Hepatocyte (in vitro differentiated cells): Measurements from ENCODE around the gene WNT3A. TPM values are rescaled to one million over a fixed set of nuclear protein-coding genes. Genes with fewer than 3 reads are reported as not detected.

Source experiments
- DNase-seq: peaks from one replicate; pipeline ENCODE4 v3.0.0-alpha.2; 2016; ENCODE audit warnings: low spot score
- H2AFZ ChIP-seq: fragments of 200-600 bp; sonication (generic); 2 replicates; pipeline ENCODE4 v1.6.0; 2016; ENCODE audit warnings: antibody characterized with exemption, mild to moderate bottlenecking
- H3K27ac ChIP-seq: fragments of 200-600 bp; sonication (generic); 2 replicates; pipeline ENCODE4 v1.5.1; 2016; ENCODE audit warnings: mild to moderate bottlenecking
- H3K27me3 ChIP-seq: fragments of 200-600 bp; sonication (generic); 2 replicates; pipeline ENCODE4 v1.6.1; 2016
- H3K36me3 ChIP-seq: fragments of 200-600 bp; sonication (generic); replicated peaks from 2 replicates; pipeline ENCODE4 v1.5.1; 2016; ENCODE audit warnings: low read depth; ENCODE audit not compliant: insufficient read depth
- H3K4me1 ChIP-seq: fragments of 200-600 bp; sonication (generic); 2 replicates; pipeline ENCODE4 v1.5.1; 2016; ENCODE audit warnings: mild to moderate bottlenecking, moderate library complexity; ENCODE audit not compliant: insufficient read depth
- H3K4me2 ChIP-seq: fragments of 200-600 bp; sonication (generic); 2 replicates; pipeline ENCODE4 v1.6.0; 2016
- H3K4me3 ChIP-seq: fragments of 200-600 bp; sonication (generic); 2 replicates; pipeline ENCODE4 v1.5.1; 2016; ENCODE audit warnings: mild to moderate bottlenecking
- H3K79me2 ChIP-seq: fragments of 200-600 bp; sonication (generic); 2 replicates; pipeline ENCODE4 v1.6.0; 2017; ENCODE audit warnings: mild to moderate bottlenecking
- H3K9me2 ChIP-seq: fragments of 200-600 bp; sonication (generic); replicated peaks from 2 replicates; pipeline ENCODE4 v1.6.0; 2017; ENCODE audit warnings: mild to moderate bottlenecking; ENCODE audit not compliant: insufficient read depth
- H3K9me3 ChIP-seq: fragments of 200-600 bp; sonication (generic); 2 replicates; pipeline ENCODE4 v1.5.1; 2016; ENCODE audit warnings: low read depth, mild to moderate bottlenecking
- H4K20me1 ChIP-seq: fragments of 200-600 bp; sonication (generic); 2 replicates; pipeline ENCODE4 v1.6.0; 2016; ENCODE audit warnings: mild to moderate bottlenecking; ENCODE audit not compliant: insufficient read depth, poor library complexity, severe bottlenecking
- EZH2 ChIP-seq: fragments of 200-600 bp; sonication (generic); IDR thresholded peaks from 2 replicates; pipeline ENCODE4 v1.6.1; 2016; ENCODE audit warnings: antibody characterized with exemption, mild to moderate bottlenecking, borderline replicate concordance
- EZH2phosphoT487 ChIP-seq: fragments of 200-600 bp; sonication (generic); IDR thresholded peaks from one replicate; pipeline ENCODE4 v1.6.1; 2018; ENCODE audit warnings: antibody characterized with exemption, mild to moderate bottlenecking, low read depth, moderate library complexity; ENCODE audit not compliant: unreplicated experiment, severe bottlenecking
- WGBS: methylation state at CpG from one replicate; pipeline ENCODE4 v1.1.6; 2016; ENCODE audit warnings: low lambda C conversion rate; ENCODE audit errors: missing lambda C conversion rate; 5-methylcytosine and 5-hydroxymethylcytosine counted together
- polyA plus RNA-seq: library from polyadenylated mRNA; unstranded; fragments of >200 nt; fragmentation: Nextera tagmentation; extraction: Ambion mirVana; gene quantifications from 2 replicates; pipeline ENCODE4 v1.2.1, GENCODE V29; 2016
- total RNA-seq: library from RNA; depleted of rRNA; stranded (reverse); fragments of >200 nt; gene quantifications from 2 replicates; pipeline ENCODE4 v1.2.3, GENCODE V29; 2014
- TF ChIP-seq, protein P1 (sequence below): fragments of 200-600 bp; sonication (generic); IDR thresholded peaks from 2 replicates; pipeline ENCODE4 v1.5.1; 2016; ENCODE audit warnings: antibody characterized with exemption, mild to moderate bottlenecking; ENCODE audit not compliant: poor library complexity

The WNT3A gene
- total and polyA plus RNA-seq, 2 experiments from 2014 or later, result 0.03 TPM; not detected in 1

DNA sequence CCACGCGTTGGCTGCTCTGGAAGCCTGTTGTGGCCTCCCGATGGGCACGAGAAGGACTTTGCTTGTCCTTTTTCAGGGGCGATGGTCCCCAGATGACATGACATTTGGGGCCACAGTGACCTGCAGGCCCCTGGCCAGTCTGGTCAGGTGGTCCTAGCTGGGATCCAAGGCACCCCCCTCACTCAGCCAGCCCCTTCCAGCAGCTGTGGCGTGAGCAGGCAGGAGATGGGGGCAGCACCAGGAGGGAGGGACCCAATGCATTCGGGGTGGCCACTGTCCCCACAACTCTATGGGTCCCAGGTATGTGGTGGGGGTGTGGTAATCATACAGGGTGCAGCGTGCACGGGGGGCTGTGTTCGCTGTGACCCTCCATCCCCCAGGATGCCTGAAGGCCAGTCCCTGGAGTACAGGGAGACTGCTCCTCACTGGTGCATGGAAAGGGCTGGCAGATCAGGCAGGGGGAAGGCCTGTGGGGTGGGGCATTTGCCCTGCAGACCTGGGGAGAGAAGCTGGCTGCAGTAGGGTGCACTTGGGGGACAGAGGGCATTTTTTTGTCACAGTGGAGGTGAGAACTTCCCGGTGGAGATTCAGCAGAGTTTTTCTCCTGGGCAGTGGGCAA, 31.7 kb downstream of the WNT3A start:
- Histone ChIP-seq H3K27ac (no peak overlapping the region), H3K9me2 (no peaks in the 10 kb centered on the region), H3K36me3 (no peaks in the 10 kb centered on the region), H2AFZ (no peak overlapping the region), H3K27me3 (peaks cover 44% of the 10 kb centered on the region), H3K4me1 (no peaks in the 10 kb centered on the region), H3K79me2 (no peaks in the 10 kb centered on the region), H3K4me3 (no peak overlapping the region), H4K20me1 (no peaks in the 10 kb centered on the region), H3K9me3 (no peaks in the 10 kb centered on the region), H3K4me2 (peak overlapping the region; percentile 81)
- DNase-seq, result no peak
- TF ChIP-seq EZH2phosphoT487 (no peak), EZH2 (no peak)
- TF ChIP-seq, protein P1, sequence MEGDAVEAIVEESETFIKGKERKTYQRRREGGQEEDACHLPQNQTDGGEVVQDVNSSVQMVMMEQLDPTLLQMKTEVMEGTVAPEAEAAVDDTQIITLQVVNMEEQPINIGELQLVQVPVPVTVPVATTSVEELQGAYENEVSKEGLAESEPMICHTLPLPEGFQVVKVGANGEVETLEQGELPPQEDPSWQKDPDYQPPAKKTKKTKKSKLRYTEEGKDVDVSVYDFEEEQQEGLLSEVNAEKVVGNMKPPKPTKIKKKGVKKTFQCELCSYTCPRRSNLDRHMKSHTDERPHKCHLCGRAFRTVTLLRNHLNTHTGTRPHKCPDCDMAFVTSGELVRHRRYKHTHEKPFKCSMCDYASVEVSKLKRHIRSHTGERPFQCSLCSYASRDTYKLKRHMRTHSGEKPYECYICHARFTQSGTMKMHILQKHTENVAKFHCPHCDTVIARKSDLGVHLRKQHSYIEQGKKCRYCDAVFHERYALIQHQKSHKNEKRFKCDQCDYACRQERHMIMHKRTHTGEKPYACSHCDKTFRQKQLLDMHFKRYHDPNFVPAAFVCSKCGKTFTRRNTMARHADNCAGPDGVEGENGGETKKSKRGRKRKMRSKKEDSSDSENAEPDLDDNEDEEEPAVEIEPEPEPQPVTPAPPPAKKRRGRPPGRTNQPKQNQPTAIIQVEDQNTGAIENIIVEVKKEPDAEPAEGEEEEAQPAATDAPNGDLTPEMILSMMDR, result no peak
- 79% methylated on average over 10 of the region's 11 CpGs for WGBS

DNA sequence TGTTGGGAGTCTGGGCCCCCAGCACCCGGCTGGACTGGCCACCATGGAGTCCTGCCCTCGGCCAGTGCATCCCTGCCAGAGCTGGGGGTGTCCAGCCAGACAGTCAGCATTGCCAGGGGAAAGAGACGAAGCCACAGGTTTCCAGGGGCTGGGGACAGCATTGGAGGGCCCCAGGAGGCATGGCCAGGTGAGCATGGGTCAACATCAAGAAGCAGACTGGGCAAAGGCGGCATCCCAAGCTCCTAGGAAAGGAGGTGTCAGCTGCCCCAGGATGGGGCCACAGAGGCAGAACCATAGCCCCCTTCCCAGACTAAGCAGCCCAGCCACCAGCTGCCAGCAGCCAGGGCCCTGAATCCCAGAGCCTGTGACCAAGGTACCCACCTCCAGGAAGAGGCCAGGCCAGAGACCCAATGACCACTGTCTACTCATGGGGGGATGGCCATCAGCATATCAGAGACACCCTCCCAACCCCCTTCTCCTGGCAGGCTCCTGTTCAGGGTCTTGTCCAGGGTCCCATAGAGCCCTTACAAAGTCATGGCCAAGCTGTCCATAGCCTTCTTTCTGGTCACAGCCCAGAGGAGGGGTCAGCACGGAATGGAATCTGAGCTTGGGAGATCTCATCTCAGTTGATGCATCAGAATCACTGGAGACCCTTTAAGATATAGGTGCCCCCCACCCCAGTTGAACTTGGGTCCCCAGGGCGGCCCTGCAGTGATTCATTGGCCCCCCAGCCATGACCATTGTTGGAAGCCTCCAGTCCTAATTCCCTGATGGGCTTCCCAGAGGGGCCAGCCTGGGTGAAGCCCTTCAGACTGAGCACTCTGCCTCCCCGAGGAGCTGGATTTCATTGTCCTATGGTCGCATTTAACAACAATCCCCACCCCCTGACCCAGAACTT, 32.5 kb downstream of the WNT3A start:
- H3K4me2 ChIP-seq, result no peak overlapping the region
- no peaks in the 10 kb centered on the region for H4K20me1 ChIP-seq
- H3K9me2 ChIP-seq, result no peaks in the 10 kb centered on the region
- no peaks in the 10 kb centered on the region for H3K9me3 ChIP-seq
- no peak for DNase-seq
- H3K36me3 ChIP-seq, result no peaks in the 10 kb centered on the region
- no peak overlapping the region for H2AFZ ChIP-seq
- no peaks in the 10 kb centered on the region for H3K4me1 ChIP-seq
- no peaks in the 10 kb centered on the region for H3K79me2 ChIP-seq
- H3K4me3 ChIP-seq, result no peak overlapping the region
- no peak for TF ChIP-seq EZH2
- H3K27ac ChIP-seq, result no peak overlapping the region
- WGBS, result 81% methylated on average over 8 of the region's 8 CpGs
- peaks cover 44% of the 10 kb centered on the region for H3K27me3 ChIP-seq

DNA sequence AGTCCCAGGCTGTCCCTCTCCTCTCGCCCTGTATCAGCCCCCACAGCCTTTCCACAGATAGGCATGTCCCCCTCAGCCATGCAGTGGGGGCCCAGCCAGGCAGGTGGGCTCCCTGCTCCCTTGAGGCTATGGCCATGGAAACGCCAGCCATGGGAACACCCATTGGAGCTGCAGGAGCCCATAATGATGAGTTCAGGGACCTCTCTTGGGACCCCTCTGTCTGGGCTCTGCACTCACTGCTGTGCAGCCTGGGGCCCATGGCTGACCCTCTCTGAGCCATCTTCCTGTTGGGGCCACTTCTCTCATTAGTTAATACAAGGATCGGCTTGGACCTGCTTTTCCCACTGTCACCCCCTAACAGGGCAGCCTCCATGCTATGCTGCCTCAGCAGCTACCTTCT, 33.2 kb downstream of the WNT3A start:
- H3K4me1 ChIP-seq, result no peaks in the 10 kb centered on the region
- H2AFZ ChIP-seq, result no peak overlapping the region
- no peak overlapping the region for H3K4me3 ChIP-seq
- WGBS, result 88% methylated on average over 3 of the region's 3 CpGs
- H3K9me2 ChIP-seq, result no peaks in the 10 kb centered on the region
- no peaks in the 10 kb centered on the region for H3K9me3 ChIP-seq
- H4K20me1 ChIP-seq, result no peaks in the 10 kb centered on the region
- no peak for DNase-seq
- H3K79me2 ChIP-seq, result no peaks in the 10 kb centered on the region
- no peaks in the 10 kb centered on the region for H3K36me3 ChIP-seq
- H3K27ac ChIP-seq, result no peak overlapping the region
- H3K4me2 ChIP-seq, result no peak overlapping the region
- H3K27me3 ChIP-seq, result peaks cover 44% of the 10 kb centered on the region
- no peak for TF ChIP-seq EZH2
- TF ChIP-seq, protein P1, result no peak
- TF ChIP-seq EZH2phosphoT487, result no peak

DNA sequence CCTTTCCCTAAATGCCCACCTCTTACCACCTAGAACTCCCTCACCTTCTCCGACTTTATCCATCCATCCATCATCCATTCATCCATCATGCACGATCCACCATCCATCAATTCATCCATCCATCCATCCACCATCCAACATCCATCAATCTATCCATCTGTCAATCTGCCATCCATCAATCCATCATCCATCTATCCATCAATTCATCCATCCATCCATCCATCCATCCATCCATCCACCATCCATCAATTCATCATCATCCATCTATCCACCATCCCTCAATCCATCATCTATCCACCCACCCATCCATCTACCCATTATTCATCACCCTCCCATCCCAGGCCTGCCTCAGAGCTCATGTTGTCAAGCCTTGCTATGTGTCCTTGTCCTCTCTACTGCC, 34.5 kb downstream of the WNT3A start:
- H4K20me1 ChIP-seq, result no peaks in the 10 kb centered on the region
- no peaks in the 10 kb centered on the region for H3K9me2 ChIP-seq
- H2AFZ ChIP-seq, result no peak overlapping the region
- no peaks in the 10 kb centered on the region for H3K36me3 ChIP-seq
- TF ChIP-seq EZH2 (no peak), EZH2phosphoT487 (no peak)
- TF ChIP-seq, protein P1, result no peak
- no peak for DNase-seq
- no peak overlapping the region for H3K27ac ChIP-seq
- H3K4me2 ChIP-seq, result no peak overlapping the region
- H3K4me3 ChIP-seq, result no peak overlapping the region
- no peaks in the 10 kb centered on the region for H3K4me1 ChIP-seq
- WGBS, result 76% methylated on average over 2 of the region's 2 CpGs
- no peaks in the 10 kb centered on the region for H3K79me2 ChIP-seq
- H3K9me3 ChIP-seq, result no peaks in the 10 kb centered on the region
- peaks cover 40% of the 10 kb centered on the region for H3K27me3 ChIP-seq
